ENCODE results near the gene RGPD3. TPM values are rescaled to one million over a fixed set of nuclear protein-coding genes. Genes with fewer than 3 reads are reported as not detected.
"Not testable (repeated sequence)": the region's sequence is repeated elsewhere in the genome, so short reads cannot be mapped to it uniquely, and the experiment has no call there.

The RGPD3 gene
- total RNA-seq, 2 donors from 2014 or later: 0.24 to 0.25 TPM

DNA sequence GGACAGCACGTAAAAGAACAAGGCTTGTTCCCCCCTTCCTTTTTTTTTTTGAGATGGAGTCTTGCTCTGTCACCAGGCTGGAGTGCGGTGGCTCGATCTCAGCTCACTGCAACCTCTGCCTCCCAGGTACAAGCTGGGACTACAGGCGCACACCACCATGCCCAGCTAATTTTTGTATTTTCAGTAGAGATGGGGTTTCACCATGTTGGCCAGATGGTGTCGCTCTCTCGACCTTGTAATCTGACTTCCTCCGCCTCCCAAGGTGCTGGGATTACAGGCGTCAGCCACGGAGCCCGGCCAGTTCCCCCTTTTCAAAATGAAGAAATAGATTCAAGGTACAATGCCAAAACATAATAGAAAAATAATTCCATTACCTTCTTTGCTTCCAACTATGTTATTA is 6.3 kb downstream of the RGPD3 start:
- not testable (repeated sequence) for H3K36me3 Mint-ChIP-seq (ENCODE audit: insufficient read depth in 2 of 2); H3K9me3 Mint-ChIP-seq; H3K4me1 Mint-ChIP-seq (ENCODE audit: low read depth); H3K4me3 Mint-ChIP-seq; H3K27me3 Mint-ChIP-seq (ENCODE audit: low read depth); H3K27ac Mint-ChIP-seq
- ATAC-seq (replicated peaks in 1 of 2) (peak in 1 of 2 donors; percentile 38), DNase-seq (peak; percentile 10 to 12)

DNA sequence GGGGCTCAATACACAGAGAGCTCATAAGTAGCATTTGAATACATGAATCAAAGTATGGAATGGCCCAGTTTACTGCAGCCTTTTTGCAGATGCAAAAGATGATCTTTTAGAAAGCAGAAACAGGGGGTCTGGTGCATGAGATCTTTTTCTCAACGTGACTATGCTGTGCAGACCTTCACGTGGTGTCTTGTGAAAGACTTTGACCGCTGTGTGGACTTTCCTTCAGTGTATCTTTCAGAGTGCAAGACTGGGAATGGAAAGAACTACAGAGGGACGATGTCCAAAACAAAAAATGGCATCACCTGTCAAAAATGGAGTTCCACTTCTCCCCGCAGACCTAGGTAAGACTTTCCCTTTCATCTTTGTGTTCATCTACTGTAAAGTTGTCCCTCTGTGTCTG is 77.5 kb downstream of the RGPD3 start:
- H3K27me3 Mint-ChIP-seq (ENCODE audit: low read depth); H3K9me3 Mint-ChIP-seq; DNase-seq; H3K36me3 Mint-ChIP-seq (ENCODE audit: insufficient read depth in 2 of 2); ATAC-seq (replicated peaks in 1 of 2); H3K4me3 Mint-ChIP-seq; H3K27ac Mint-ChIP-seq; H3K4me1 Mint-ChIP-seq (ENCODE audit: low read depth): not testable (repeated sequence)

DNA sequence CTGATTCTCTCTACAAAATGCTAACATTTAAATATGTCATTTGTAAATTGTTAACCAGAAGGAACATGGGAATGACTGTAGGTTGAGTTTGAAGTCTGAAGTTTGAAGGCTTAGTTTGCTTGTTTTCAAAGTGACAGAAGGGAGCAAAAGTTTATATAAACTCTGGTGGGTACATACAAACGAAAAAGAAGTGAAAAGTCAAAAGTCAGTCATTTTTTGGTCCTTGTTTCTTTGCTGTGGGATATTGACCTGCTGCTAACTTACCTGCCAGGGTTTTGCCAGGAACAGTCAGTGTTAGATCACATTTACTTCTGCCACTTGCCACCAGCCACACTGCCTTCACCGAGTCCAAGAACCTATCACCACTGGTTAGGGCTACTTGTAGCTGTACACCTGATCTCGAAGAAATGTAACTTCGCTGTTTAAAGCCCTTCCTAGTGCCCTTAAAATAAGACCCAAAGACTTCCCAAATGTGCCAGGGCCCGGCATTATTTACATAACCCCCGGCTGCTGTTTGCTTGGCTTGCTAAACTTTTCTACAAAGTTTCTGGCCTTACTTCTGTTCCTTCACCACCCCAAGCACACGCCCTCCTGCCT is 79.3 kb downstream of the RGPD3 start:
- not testable (repeated sequence) for H3K27me3 Mint-ChIP-seq (ENCODE audit: low read depth); ATAC-seq (replicated peaks in 1 of 2); DNase-seq; H3K4me3 Mint-ChIP-seq; H3K9me3 Mint-ChIP-seq; H3K4me1 Mint-ChIP-seq (ENCODE audit: low read depth); H3K36me3 Mint-ChIP-seq (ENCODE audit: insufficient read depth in 2 of 2); H3K27ac Mint-ChIP-seq

DNA sequence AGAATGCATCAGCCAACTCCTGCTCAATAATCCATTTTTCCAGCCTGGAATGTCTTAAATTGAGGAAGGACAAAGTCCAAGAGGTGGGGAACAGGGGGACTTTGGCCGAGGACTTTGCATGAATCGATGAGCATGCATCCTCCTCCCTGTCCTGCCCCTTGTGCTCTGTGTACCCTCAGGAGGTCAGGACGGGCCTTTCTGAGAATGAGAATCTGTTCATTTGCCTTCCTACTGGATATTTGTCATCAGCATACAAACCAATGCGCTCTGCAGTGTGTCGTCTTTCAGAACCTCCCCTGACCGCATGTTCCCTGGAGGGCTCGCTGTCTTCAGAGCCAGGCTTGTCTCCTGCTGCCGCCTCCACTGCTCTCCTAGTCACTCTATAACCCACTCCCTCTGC is 83.7 kb downstream of the RGPD3 start:
- not testable (repeated sequence) for H3K27me3 Mint-ChIP-seq (ENCODE audit: low read depth); H3K36me3 Mint-ChIP-seq (ENCODE audit: insufficient read depth in 2 of 2); H3K9me3 Mint-ChIP-seq; H3K27ac Mint-ChIP-seq; H3K4me3 Mint-ChIP-seq; ATAC-seq (replicated peaks in 1 of 2); H3K4me1 Mint-ChIP-seq (ENCODE audit: low read depth); DNase-seq

DNA sequence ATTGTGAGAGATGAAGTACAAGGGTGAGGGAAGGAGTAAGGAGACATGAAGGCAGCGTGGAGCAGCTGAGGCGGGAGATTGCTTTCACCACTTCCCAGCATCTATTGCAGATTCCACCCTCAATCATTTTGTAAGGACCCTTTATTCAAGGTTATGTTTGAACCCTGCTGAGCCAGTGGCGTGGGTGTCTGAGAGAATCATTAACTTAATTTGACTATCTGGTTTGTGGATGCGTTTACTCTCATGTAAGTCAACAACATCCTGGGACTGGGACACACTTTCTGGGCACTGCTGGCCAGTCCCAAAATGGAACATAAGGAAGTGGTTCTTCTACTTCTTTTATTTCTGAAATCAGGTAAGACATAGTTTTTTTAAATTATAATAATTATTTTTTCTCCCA is 86.3 kb downstream of the RGPD3 start:
- not testable (repeated sequence) for DNase-seq; ATAC-seq (replicated peaks in 1 of 2); H3K27ac Mint-ChIP-seq; H3K9me3 Mint-ChIP-seq; H3K4me3 Mint-ChIP-seq; H3K36me3 Mint-ChIP-seq (ENCODE audit: insufficient read depth in 2 of 2); H3K4me1 Mint-ChIP-seq (ENCODE audit: low read depth); H3K27me3 Mint-ChIP-seq (ENCODE audit: low read depth)

DNA sequence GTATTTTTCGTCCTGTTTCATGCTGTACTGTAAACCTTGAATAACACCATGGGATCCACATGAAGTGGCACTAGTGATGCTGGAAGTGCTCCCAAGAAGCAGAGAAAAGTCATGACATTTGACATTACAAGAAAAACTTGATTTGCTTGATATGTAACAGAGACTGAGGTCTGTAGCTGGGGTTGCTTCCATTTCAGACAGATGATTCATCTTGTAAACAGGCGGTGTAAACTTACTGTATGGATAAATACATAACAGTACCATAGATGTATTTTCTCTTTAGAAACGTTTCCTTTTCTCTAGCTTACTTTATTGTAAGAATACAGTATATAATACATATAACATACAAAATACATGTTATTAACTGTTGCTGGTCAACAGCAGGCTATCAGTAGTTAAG is 88.6 kb downstream of the RGPD3 start:
- DNase-seq; H3K4me1 Mint-ChIP-seq (ENCODE audit: low read depth); H3K9me3 Mint-ChIP-seq; H3K27ac Mint-ChIP-seq; ATAC-seq (replicated peaks in 1 of 2); H3K36me3 Mint-ChIP-seq (ENCODE audit: insufficient read depth in 2 of 2); H3K4me3 Mint-ChIP-seq; H3K27me3 Mint-ChIP-seq (ENCODE audit: low read depth): not testable (repeated sequence)

DNA sequence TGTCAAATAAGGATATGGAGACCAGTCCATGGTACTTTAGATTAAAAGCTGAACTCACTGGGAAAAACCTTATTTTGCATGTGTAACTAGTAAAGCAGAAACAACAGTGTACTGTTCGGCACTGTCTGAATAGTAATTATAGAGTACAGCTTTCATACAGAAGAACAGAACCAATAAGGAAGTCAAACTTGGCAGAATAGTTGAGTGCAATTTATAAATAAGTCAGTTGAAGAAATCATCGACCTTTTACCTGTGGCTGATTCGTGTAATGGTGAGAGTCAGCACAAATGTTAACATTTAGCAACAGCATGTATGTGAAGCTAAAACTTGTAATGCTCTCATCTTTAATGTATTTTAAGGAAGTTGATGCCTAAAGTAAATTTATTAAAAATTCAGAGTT is 99.0 kb downstream of the RGPD3 start:
- H3K27ac Mint-ChIP-seq; H3K36me3 Mint-ChIP-seq (ENCODE audit: insufficient read depth in 2 of 2); H3K4me3 Mint-ChIP-seq; DNase-seq; H3K27me3 Mint-ChIP-seq (ENCODE audit: low read depth); H3K4me1 Mint-ChIP-seq (ENCODE audit: low read depth); ATAC-seq (replicated peaks in 1 of 2); H3K9me3 Mint-ChIP-seq: not testable (repeated sequence)

DNA sequence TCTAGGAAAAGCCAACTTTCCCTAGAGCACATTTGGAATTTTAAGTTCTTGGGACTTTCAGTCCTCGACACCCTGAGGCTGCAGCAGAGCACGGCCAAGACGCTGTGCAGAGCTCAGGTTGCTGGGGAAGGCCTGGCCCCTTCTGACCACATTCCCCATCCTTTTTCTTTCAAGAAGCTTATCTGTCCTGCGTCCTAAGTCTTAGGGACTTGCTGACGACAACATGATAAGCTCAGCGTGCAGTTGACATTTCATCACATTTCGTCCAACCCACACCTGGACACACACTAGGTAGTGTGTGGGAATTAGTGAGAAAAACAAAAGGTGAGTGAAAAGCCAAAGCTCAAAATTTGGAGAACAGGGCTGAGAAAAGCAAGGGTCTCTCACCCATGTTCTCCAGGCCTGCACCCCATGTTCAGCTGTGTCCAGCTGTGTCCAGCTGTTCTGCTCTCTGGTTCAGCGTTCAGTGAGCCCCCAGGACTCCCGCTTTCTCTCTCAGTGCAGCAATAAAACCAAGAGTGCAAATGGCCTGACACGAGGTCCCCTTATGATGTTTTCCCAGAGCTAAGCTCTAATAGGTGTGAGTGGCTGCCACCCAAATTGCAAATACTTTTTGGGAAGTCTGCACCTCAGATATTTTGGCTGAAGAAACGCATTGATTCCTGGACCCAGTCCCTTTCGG is 101.9 kb downstream of the RGPD3 start:
- no peak for ATAC-seq (replicated peaks in 1 of 2)
- Mint-ChIP-seq H3K27ac (no peak overlapping the region), H3K36me3 (ENCODE audit: insufficient read depth in 2 of 2) (no peaks in the 10 kb centered on the region), H3K4me3 (no peak overlapping the region), H3K27me3 (ENCODE audit: low read depth) (peaks cover 6% of the 10 kb centered on the region), H3K9me3 (peaks cover 2 to 3% of the 10 kb centered on the region in 2 donors), H3K4me1 (ENCODE audit: low read depth) (no peaks in the 10 kb centered on the region)
- no peak for DNase-seq

DNA sequence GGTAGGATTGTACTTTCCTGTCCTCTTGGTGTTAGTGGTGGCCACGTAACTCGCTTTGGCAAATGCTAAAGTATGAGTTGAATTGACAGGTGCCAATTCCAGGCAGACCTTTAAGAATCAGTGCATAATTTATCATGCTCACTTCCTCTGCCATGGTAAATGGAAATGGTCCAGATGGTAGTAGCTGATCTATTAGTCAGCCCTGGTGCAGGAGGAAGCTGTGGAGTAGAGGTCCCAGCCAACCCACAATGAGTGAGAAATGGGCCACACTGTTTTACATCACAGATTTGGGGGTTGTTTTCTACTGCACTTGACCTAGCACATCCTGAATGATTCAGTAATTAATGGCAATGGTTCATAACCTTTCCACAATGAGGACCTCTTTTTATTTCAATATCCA is 104.4 kb downstream of the RGPD3 start:
- H3K27me3 Mint-ChIP-seq (ENCODE audit: low read depth): peaks cover 6% of the 10 kb centered on the region
- ATAC-seq (replicated peaks in 1 of 2) (peak; percentile 34 to 65), DNase-seq (no peak)
- no peaks in the 10 kb centered on the region for H3K4me1 Mint-ChIP-seq (ENCODE audit: low read depth)
- H3K36me3 Mint-ChIP-seq (ENCODE audit: insufficient read depth in 2 of 2): no peaks in the 10 kb centered on the region
- no peak overlapping the region for H3K4me3 Mint-ChIP-seq
- peaks cover 2 to 3% of the 10 kb centered on the region in 2 donors for H3K9me3 Mint-ChIP-seq
- H3K27ac Mint-ChIP-seq: no peak overlapping the region

DNA sequence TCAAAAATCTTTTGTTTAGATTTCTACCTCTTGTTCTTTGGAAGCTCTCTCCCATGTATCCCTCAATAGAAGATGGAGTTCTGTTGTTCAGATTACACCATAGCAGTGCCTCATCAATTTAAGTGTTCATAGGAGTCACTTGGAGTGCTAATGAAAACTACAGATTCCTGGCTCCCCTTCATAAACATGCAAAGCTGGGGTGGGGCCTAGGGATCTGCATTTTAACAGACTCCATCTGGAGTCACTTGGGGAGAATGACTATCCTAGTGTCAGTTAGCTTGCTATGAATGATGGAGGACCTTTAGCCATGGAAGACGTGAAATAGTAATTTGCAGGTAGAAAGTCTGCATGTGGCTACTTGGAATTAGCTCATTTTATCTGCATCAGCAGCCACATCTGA is 105.4 kb downstream of the RGPD3 start:
- Mint-ChIP-seq H3K9me3 (peaks cover 2 to 3% of the 10 kb centered on the region in 2 donors), H3K4me1 (ENCODE audit: low read depth) (no peaks in the 10 kb centered on the region), H3K27ac (no peak overlapping the region), H3K27me3 (ENCODE audit: low read depth) (peaks cover 6% of the 10 kb centered on the region), H3K4me3 (no peak overlapping the region), H3K36me3 (ENCODE audit: insufficient read depth in 2 of 2) (no peaks in the 10 kb centered on the region)
- ATAC-seq (replicated peaks in 1 of 2) (no peak), DNase-seq (no peak)

DNA sequence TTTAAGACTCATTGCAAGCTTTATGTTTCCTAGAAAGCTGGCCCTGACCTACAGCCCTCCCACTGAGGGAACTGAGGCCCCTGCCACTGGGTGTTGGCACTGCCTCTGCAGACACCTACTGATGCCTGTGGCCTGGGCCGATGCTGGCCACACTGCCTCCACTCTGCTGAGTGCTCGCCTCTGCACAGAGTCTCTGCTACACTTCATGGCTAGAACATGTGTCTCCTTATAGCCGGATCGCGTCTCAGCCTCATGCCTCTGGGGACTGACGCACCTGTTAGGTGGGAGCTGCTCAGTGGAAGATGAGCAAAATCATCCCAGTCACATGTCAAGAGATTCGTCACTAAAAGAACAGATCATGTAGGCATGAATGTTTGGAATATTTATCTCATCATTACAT is 108.7 kb downstream of the RGPD3 start:
- H3K27ac Mint-ChIP-seq: no peak overlapping the region
- H3K9me3 Mint-ChIP-seq: no peaks in the 10 kb centered on the region
- H3K36me3 Mint-ChIP-seq (ENCODE audit: insufficient read depth in 2 of 2): no peaks in the 10 kb centered on the region
- peaks cover 6% of the 10 kb centered on the region for H3K27me3 Mint-ChIP-seq (ENCODE audit: low read depth)
- no peak for ATAC-seq (replicated peaks in 1 of 2)
- no peak overlapping the region for H3K4me3 Mint-ChIP-seq
- no peak for DNase-seq
- H3K4me1 Mint-ChIP-seq (ENCODE audit: low read depth): no peaks in the 10 kb centered on the region

DNA sequence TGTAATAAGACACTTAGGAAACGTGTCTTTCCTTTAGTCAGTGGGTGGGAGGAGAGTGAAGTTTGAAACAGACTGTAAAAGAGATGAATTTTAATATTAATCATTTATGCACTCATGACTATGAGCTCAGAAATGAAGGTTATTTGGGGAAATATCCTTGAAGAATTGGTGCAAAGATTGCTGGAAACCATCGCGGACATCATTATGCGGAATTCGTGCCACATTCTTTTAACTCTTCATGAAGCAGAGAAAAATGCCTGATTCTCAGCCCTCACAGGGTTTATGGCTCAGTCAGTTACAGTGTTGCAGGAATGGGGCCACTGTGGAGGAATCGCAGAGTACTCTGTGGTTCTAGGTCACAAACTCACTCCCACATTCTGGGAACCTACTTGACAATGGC is 109.7 kb downstream of the RGPD3 start:
- Mint-ChIP-seq H3K27me3 (ENCODE audit: low read depth) (peaks cover 11% of the 10 kb centered on the region), H3K4me1 (ENCODE audit: low read depth) (no peaks in the 10 kb centered on the region), H3K36me3 (ENCODE audit: insufficient read depth in 2 of 2) (no peaks in the 10 kb centered on the region)

DNA sequence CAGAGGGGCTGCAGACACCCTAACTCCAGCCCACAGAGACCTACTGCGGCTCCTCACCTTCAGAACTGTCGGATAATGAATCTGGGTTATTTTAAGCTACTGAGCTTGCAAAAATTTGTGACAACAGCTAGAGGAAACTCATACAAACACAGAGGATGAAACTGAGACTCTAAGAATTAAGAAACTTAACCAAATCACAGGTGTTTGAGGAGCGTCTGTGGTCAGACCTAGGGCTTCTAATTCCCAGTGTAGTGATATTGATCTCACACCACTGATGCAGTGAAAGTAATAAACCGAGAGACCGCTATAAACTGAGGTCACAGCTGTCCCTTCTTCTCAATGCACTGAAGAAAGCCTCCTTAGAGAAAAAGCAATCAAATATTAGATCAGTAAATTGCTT is 110.1 kb downstream of the RGPD3 start:
- Mint-ChIP-seq H3K27me3 (ENCODE audit: low read depth) (peaks cover 11% of the 10 kb centered on the region), H3K9me3 (no peaks in the 10 kb centered on the region), H3K4me3 (no peak overlapping the region), H3K27ac (no peak overlapping the region), H3K36me3 (ENCODE audit: insufficient read depth in 2 of 2) (no peaks in the 10 kb centered on the region), H3K4me1 (ENCODE audit: low read depth) (no peaks in the 10 kb centered on the region)
- ATAC-seq (replicated peaks in 1 of 2) (no peak), DNase-seq (no peak)

More for the DNA sequence above, 109.7 kb downstream of the RGPD3 start:
- no peaks in the 10 kb centered on the region for H3K9me3 Mint-ChIP-seq
- H3K4me3 Mint-ChIP-seq: no peak overlapping the region
- no peak overlapping the region for H3K27ac Mint-ChIP-seq
- ATAC-seq (replicated peaks in 1 of 2): no peak
- DNase-seq: no peak

DNA sequence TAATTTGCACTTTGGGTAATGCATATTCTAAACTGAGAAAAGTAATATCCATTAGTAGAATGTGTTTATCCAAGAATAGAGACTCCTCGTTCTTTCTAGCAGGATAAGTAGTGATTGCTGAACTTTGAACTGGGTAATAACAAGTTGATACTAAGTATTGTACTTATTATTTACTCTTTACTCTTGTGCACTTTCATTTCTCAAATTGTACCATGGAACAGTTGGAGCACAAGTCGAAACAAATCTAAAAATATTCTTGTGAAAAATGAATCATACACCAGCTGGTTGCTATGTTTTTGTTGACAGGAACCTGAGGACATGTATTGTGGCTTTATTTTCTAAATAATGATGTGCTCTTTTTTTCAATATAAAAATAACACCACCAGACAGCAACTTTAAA is 111.9 kb downstream of the RGPD3 start:
- H3K4me3 Mint-ChIP-seq: no peak overlapping the region

More for the DNA sequence above, 111.9 kb downstream of the RGPD3 start:
- no peaks in the 10 kb centered on the region for H3K9me3 Mint-ChIP-seq
- no peaks in the 10 kb centered on the region for H3K4me1 Mint-ChIP-seq (ENCODE audit: low read depth)
- H3K36me3 Mint-ChIP-seq (ENCODE audit: insufficient read depth in 2 of 2): no peaks in the 10 kb centered on the region
- DNase-seq: no peak
- H3K27ac Mint-ChIP-seq: no peak overlapping the region
- no peak for ATAC-seq (replicated peaks in 1 of 2)
- peaks cover 5% of the 10 kb centered on the region for H3K27me3 Mint-ChIP-seq (ENCODE audit: low read depth)

Measured in activated T-cell treated with anti-CD3 and anti-CD28 coated beads, Interleukin-2, amount 50 U/mL, for 72 hours (primary cell).